ENCODE data around the gene CDA. TPM values are rescaled to one million over a fixed set of nuclear protein-coding genes. Genes with fewer than 3 reads are reported as not detected.

CDA gene
- polyA plus RNA-seq, 1 of the 3 experiments (the other 2 are of a cell fraction) = 0.12 TPM

- Histone ChIP-seq H3K4me3 (ENCODE audit: low read depth in 2 of 2, low read length in 1 of 2) (no peak overlapping the region), H2AFZ (ENCODE audit: low read depth) (no peak overlapping the region), H3K79me2 (ENCODE audit: insufficient read depth) (no peaks in the 10 kb centered on the region), H3K4me1 (ENCODE audit: control insufficient read depth in 1 of 2, insufficient read depth in 2 of 2, low read depth in 1 of 2, low read length in 1 of 2) (peaks cover 0 to 9% of the 10 kb centered on the region in 2 experiments; a peak in 1 of 4 replicates), H3K9me2 (no peaks in the 10 kb centered on the region), H3K9ac (no peak overlapping the region), H3K36me3 (replicated peaks in 1 of 2; ENCODE audit: control insufficient read depth in 1 of 2, insufficient read depth in 2 of 2, low read length in 1 of 2) (no peaks in the 10 kb centered on the region), H3F3A (replicated peaks; ENCODE audit: insufficient read depth) (no peaks in the 10 kb centered on the region), H3K27ac (ENCODE audit: low read depth in 2 of 2, low read length in 1 of 2) (no peak overlapping the region), H3K4me2 (no peak overlapping the region), H4K20me1 (ENCODE audit: insufficient read depth) (no peaks in the 10 kb centered on the region), H3K9me3 (no peaks in the 10 kb centered on the region), H3K27me3 (ENCODE audit: insufficient read depth) (peaks cover 30% of the 10 kb centered on the region; the same call in 1 of the 2 replicates)
- ChIA-PET CTCF (interaction anchor here (1.8 kb wide), 1 partner anchor 17 kb away, joined by 8 read pairs; no protein-coding TSS in a partner anchor), POLR2A (no interaction called here)
- no peak for DNase-seq
- no peak for TF ChIP-seq EZH2phosphoT487 (IDR thresholded peaks at IDR 0.05; ENCODE audit: borderline replicate concordance, low read depth)
- 60% methylated on average over 5 of the region's 5 CpGs for WGBS (ENCODE audit: low lambda C conversion rate)
These were observed 30.7 kb upstream of the CDA start for GRCh38 chr1:20558191-20558590.

- no peaks in the 10 kb centered on the region for H3K4me1 ChIP-seq (ENCODE audit: control insufficient read depth in 1 of 2, insufficient read depth in 2 of 2, low read depth in 1 of 2, low read length in 1 of 2)
- POLR2A ChIA-PET = no interaction called here
- no peaks in the 10 kb centered on the region for H3F3A ChIP-seq (replicated peaks; ENCODE audit: insufficient read depth)
- no peaks in the 10 kb centered on the region for H3K9me3 ChIP-seq
- no peak for TF ChIP-seq RCOR1 (IDR thresholded peaks at IDR 0.05; ENCODE audit: low read length)
- TF ChIP-seq EZH2phosphoT487 (IDR thresholded peaks at IDR 0.05; ENCODE audit: borderline replicate concordance, low read depth) = no peak
- TF ChIP-seq GABPA (IDR thresholded peaks at IDR 0.05; ENCODE audit: low read depth) = no peak
- no peak for TF ChIP-seq EP300 (IDR thresholded peaks at IDR 0.05; ENCODE audit: borderline replicate concordance in 1 of 2, low read depth in 1 of 2, low read length in 1 of 2)
- peaks cover 14% of the 10 kb centered on the region; the same call in 1 of the 2 replicates for H3K27me3 ChIP-seq (ENCODE audit: insufficient read depth)
- WGBS (ENCODE audit: low lambda C conversion rate) = 33% methylated on average over 1 of the region's 1 CpG
- no peak overlapping the region for H2AFZ ChIP-seq (ENCODE audit: low read depth)
- H3K9ac ChIP-seq = no peak overlapping the region
- H4K20me1 ChIP-seq (ENCODE audit: insufficient read depth) = no peaks in the 10 kb centered on the region
- no peak overlapping the region for H3K4me2 ChIP-seq
- H3K27ac ChIP-seq (ENCODE audit: low read depth in 2 of 2, low read length in 1 of 2) = no peak overlapping the region
- no peaks in the 10 kb centered on the region for H3K79me2 ChIP-seq (ENCODE audit: insufficient read depth)
- DNase-seq = no peak
- no peaks in the 10 kb centered on the region for H3K9me2 ChIP-seq
- CTCF ChIA-PET = no interaction called here
- H3K36me3 ChIP-seq (replicated peaks in 1 of 2; ENCODE audit: control insufficient read depth in 1 of 2, insufficient read depth in 2 of 2, low read length in 1 of 2) = no peaks in the 10 kb centered on the region
- H3K4me3 ChIP-seq (ENCODE audit: low read depth in 2 of 2, low read length in 1 of 2) = no peak overlapping the region
These were observed 27.9 kb upstream of the CDA start for GRCh38 chr1:20560966-20561365.

- Histone ChIP-seq H3K4me3 (ENCODE audit: low read depth in 2 of 2, low read length in 1 of 2) (no peak overlapping the region), H3K27ac (ENCODE audit: low read depth in 2 of 2, low read length in 1 of 2) (no peak overlapping the region), H3K79me2 (ENCODE audit: insufficient read depth) (no peaks in the 10 kb centered on the region), H3K9me3 (no peaks in the 10 kb centered on the region), H3K9ac (no peak overlapping the region), H3K4me1 (ENCODE audit: control insufficient read depth in 1 of 2, insufficient read depth in 2 of 2, low read depth in 1 of 2, low read length in 1 of 2) (no peaks in the 10 kb centered on the region), H3K27me3 (ENCODE audit: insufficient read depth) (peaks cover 18% of the 10 kb centered on the region; the same call in 1 of the 2 replicates), H3K36me3 (replicated peaks in 1 of 2; ENCODE audit: control insufficient read depth in 1 of 2, insufficient read depth in 2 of 2, low read length in 1 of 2) (no peaks in the 10 kb centered on the region), H3F3A (replicated peaks; ENCODE audit: insufficient read depth) (no peaks in the 10 kb centered on the region), H2AFZ (ENCODE audit: low read depth) (no peak overlapping the region), H3K4me2 (no peak overlapping the region), H4K20me1 (ENCODE audit: insufficient read depth) (no peaks in the 10 kb centered on the region), H3K9me2 (no peaks in the 10 kb centered on the region)
- DNase-seq = no peak
- ChIA-PET POLR2A (no interaction called here), CTCF (interaction anchor here (1.0 to 2.7 kb wide), 2 partner anchors 10 to 13 kb away, joined by 3 to 8 read pairs; partner anchors contain the start of gene FAM43B)
- no peak for TF ChIP-seq TAF1 (IDR thresholded peaks at IDR 0.05; ENCODE audit: borderline replicate concordance, low read depth, low read length)
- no peak for TF ChIP-seq FOSL2 (IDR thresholded peaks at IDR 0.05; ENCODE audit: borderline replicate concordance, low read depth)
- TF ChIP-seq MEF2A (IDR thresholded peaks at IDR 0.05; ENCODE audit: borderline replicate concordance, low read depth) = no peak
- TF ChIP-seq TEAD4 (IDR thresholded peaks at IDR 0.05; ENCODE audit: borderline replicate concordance, insufficient read depth) = no peak
- no peak for TF ChIP-seq FOXJ3 (CRISPR knock-in tag; IDR thresholded peaks at IDR 0.05)
- no peak for TF ChIP-seq MXI1 (IDR thresholded peaks at IDR 0.05; ENCODE audit: low read depth, low read length)
- no peak for TF ChIP-seq REST (IDR thresholded peaks at IDR 0.05; ENCODE audit: low read depth, low read length)
- TF ChIP-seq ELF1 (IDR thresholded peaks at IDR 0.05) = no peak
- TF ChIP-seq NRF1 (IDR thresholded peaks at IDR 0.05; ENCODE audit: low read depth, low read length) = no peak
- TF ChIP-seq NFIC (IDR thresholded peaks at IDR 0.05; ENCODE audit: borderline replicate concordance) = no peak
- no peak for TF ChIP-seq POLR2AphosphoS5 (IDR thresholded peaks at IDR 0.05; ENCODE audit: low read depth, low read length)
- no peak for TF ChIP-seq SIN3A (IDR thresholded peaks at IDR 0.05; ENCODE audit: borderline replicate concordance, low read depth, low read length)
- TF ChIP-seq RAD21 (IDR thresholded peaks at IDR 0.05; ENCODE audit: low read length) = no peak
- no peak for TF ChIP-seq USF1 (IDR thresholded peaks at IDR 0.05; ENCODE audit: borderline replicate concordance, low read depth)
- TF ChIP-seq RFX5 (IDR thresholded peaks at IDR 0.05; ENCODE audit: low read length) = no peak
- WGBS (ENCODE audit: low lambda C conversion rate) = 49% methylated on average over 4 of the region's 4 CpGs
These were observed 23.7 kb upstream of the CDA start for GRCh38 chr1:20565234-20565633.
